IPS-15b (cell line): ENCODE data around the gene GPLD1.

ENCODE experiments used
- H3K27me3 ChIP-seq: one replicate; pipeline ENCODE4 v1.6.1; 2013; ENCODE audit warnings: low read length; ENCODE audit not compliant: control insufficient read depth, insufficient read depth
- H3K36me3 ChIP-seq: one replicate; pipeline ENCODE4 v1.6.1; 2013; ENCODE audit warnings: low read length; ENCODE audit not compliant: control insufficient read depth, insufficient read depth
- H3K4me1 ChIP-seq: one replicate; pipeline ENCODE4 v1.6.1; 2013; ENCODE audit warnings: mild to moderate bottlenecking, low read length; ENCODE audit not compliant: control insufficient read depth, insufficient read depth
- H3K4me3 ChIP-seq: one replicate; pipeline ENCODE4 v1.5.1; 2013; ENCODE audit warnings: low read depth, low read length
- H3K9ac ChIP-seq: one replicate; pipeline ENCODE4 v1.6.1; 2013; ENCODE audit warnings: low read depth, mild to moderate bottlenecking, low read length
- H3K9me3 ChIP-seq: one replicate; pipeline ENCODE4 v1.6.1; 2013; ENCODE audit warnings: mild to moderate bottlenecking, low read length; ENCODE audit not compliant: control insufficient read depth, insufficient read depth

GPLD1 gene

GRCh38 chr6:24489470-24489869 lies at the start of gene GPLD1:
GPLD1 (minus strand) TSS chr6:24489578; CDS start chr6:24489511, 67 bp downstream.
- H3K9me3 ChIP-seq = no peaks in the 10 kb centered on the region
- no peaks in the 10 kb centered on the region for H3K36me3 ChIP-seq
- no peak within 1 kb of the TSS for H3K4me3 ChIP-seq
- peaks cover 8% of the 10 kb centered on the region for H3K4me1 ChIP-seq
- no peak within 1 kb of the TSS for H3K9ac ChIP-seq
- H3K27me3 ChIP-seq = peaks cover 12% of the 10 kb centered on the region

DNA sequence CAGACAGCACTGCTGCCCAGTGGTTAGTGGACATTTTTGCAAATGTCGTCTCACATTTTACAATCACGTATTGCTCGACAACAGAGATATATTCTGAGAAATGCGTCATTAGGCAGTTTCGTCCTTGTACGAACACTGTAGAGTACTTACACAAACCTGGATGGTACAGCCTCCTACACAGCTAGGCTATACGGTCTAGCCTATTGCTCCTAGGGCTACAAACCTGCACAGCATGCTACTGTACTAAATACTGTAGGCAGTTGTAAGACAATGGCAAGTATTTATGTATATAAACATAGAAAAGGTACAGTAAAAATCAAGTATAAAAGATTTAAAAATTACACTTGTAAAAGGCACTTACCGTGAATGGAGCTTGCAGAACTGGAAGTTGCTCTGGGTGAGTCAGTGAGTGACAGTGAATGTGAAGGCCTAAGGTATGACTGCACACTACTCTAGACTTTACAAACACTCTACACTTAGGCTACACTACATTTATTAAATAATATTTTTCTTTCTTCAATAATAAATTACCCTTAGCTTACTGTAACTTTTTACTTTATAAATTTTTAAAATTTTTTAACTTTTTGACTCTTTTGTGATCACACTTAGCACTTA lies 48.5 kb upstream of the GPLD1 start:
- Histone ChIP-seq H3K4me3 (no peak overlapping the region), H3K27me3 (no peaks in the 10 kb centered on the region), H3K36me3 (no peaks in the 10 kb centered on the region), H3K4me1 (no peaks in the 10 kb centered on the region), H3K9ac (no peak overlapping the region), H3K9me3 (no peaks in the 10 kb centered on the region)

- Histone ChIP-seq H3K9ac (no peak overlapping the region), H3K4me3 (no peak overlapping the region), H3K27me3 (no peaks in the 10 kb centered on the region), H3K4me1 (no peaks in the 10 kb centered on the region), H3K36me3 (no peaks in the 10 kb centered on the region), H3K9me3 (no peaks in the 10 kb centered on the region)
Measured at GRCh38 chr6:24537082-24537699, 47.8 kb upstream of the GPLD1 start.

DNA sequence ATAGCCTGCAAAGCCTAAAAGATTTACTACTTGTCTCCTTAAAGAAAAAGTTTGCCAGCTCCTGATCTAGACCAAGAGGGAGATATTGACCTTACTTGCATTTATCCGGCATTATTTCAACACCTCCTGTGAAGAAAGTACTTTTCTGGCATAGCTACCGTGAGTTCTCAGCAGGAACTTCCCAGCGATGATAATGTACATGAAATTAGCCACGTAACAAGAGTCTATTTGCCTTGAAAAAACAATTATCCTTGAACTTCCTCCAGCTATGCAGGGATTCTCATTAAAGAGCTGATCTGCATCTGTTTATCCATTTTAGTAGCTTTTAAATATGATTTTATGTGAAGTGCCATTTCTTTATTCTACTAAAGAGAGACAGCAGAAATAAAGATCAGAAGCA lies 47.1 kb upstream of the GPLD1 start:
- Histone ChIP-seq H3K4me1 (no peaks in the 10 kb centered on the region), H3K36me3 (no peaks in the 10 kb centered on the region), H3K27me3 (no peaks in the 10 kb centered on the region), H3K9me3 (no peaks in the 10 kb centered on the region), H3K4me3 (no peak overlapping the region), H3K9ac (no peak overlapping the region)

GRCh38 chr6:24535210-24535609 lies 45.8 kb upstream of the GPLD1 start:
- H3K4me1 ChIP-seq = no peaks in the 10 kb centered on the region
- no peaks in the 10 kb centered on the region for H3K9me3 ChIP-seq
- no peaks in the 10 kb centered on the region for H3K27me3 ChIP-seq
- H3K9ac ChIP-seq = no peak overlapping the region
- no peak overlapping the region for H3K4me3 ChIP-seq
- H3K36me3 ChIP-seq = no peaks in the 10 kb centered on the region

- H3K4me1 ChIP-seq = no peaks in the 10 kb centered on the region
- H3K9ac ChIP-seq = no peak overlapping the region
- no peak overlapping the region for H3K4me3 ChIP-seq
- no peaks in the 10 kb centered on the region for H3K27me3 ChIP-seq
- no peaks in the 10 kb centered on the region for H3K9me3 ChIP-seq
- H3K36me3 ChIP-seq = no peaks in the 10 kb centered on the region
Measured at GRCh38 chr6:24534329-24534728, 45.0 kb upstream of the GPLD1 start.

- Histone ChIP-seq H3K27me3 (no peaks in the 10 kb centered on the region), H3K36me3 (no peaks in the 10 kb centered on the region), H3K4me3 (no peak overlapping the region), H3K9ac (no peak overlapping the region), H3K9me3 (no peaks in the 10 kb centered on the region), H3K4me1 (no peaks in the 10 kb centered on the region)
Measured at GRCh38 chr6:24529985-24530384, 40.6 kb upstream of the GPLD1 start.

GRCh38 chr6:24524805-24525204 lies 35.4 kb upstream of the GPLD1 start:
- Histone ChIP-seq H3K9ac (no peak overlapping the region), H3K27me3 (no peaks in the 10 kb centered on the region), H3K4me3 (no peak overlapping the region), H3K36me3 (no peaks in the 10 kb centered on the region), H3K9me3 (no peaks in the 10 kb centered on the region), H3K4me1 (no peaks in the 10 kb centered on the region)

DNA sequence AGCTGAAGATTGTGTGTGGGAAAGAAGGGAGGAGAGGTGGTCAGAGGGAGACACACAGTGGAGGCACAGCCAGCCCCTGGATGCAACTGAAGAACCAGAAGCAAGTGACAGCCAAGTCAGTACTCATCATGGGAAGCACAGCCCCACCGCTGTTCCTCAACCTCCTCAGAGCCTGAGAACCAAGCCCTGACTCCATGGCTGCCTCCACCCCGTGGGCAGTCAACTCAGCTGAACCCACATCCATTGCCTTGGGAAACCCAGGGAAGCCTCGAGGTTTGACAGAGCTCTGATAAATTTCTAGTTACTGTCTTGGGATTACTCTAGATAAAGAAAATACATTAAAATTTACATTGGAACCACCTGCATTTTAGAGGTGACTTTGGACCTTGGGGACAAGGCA lies 35.0 kb upstream of the GPLD1 start:
- no peak overlapping the region for H3K9ac ChIP-seq
- H3K27me3 ChIP-seq = no peaks in the 10 kb centered on the region
- no peak overlapping the region for H3K4me3 ChIP-seq

GRCh38 chr6:24522228-24523176 lies 33.1 kb upstream of the GPLD1 start:
- Histone ChIP-seq H3K9me3 (no peaks in the 10 kb centered on the region), H3K4me3 (no peak overlapping the region), H3K4me1 (no peaks in the 10 kb centered on the region), H3K27me3 (no peaks in the 10 kb centered on the region), H3K9ac (no peak overlapping the region), H3K36me3 (no peaks in the 10 kb centered on the region)

More for the DNA sequence above, 35.0 kb upstream of the GPLD1 start:
- H3K36me3 ChIP-seq = no peaks in the 10 kb centered on the region
- H3K4me1 ChIP-seq = no peaks in the 10 kb centered on the region
- H3K9me3 ChIP-seq = no peaks in the 10 kb centered on the region

GRCh38 chr6:24520929-24521546 lies 31.7 kb upstream of the GPLD1 start:
- H3K4me1 ChIP-seq = no peaks in the 10 kb centered on the region

More at GRCh38 chr6:24520929-24521546, 31.7 kb upstream of the GPLD1 start:
- H3K9me3 ChIP-seq = no peaks in the 10 kb centered on the region
- H3K27me3 ChIP-seq = no peaks in the 10 kb centered on the region
- no peak overlapping the region for H3K9ac ChIP-seq
- H3K36me3 ChIP-seq = no peaks in the 10 kb centered on the region
- H3K4me3 ChIP-seq = no peak overlapping the region
